HG03520 (cell line): Measurements from ENCODE around the gene ABRACL.
"Not testable (repeated sequence)": the region's sequence is repeated elsewhere in the genome, so short reads cannot be mapped to it uniquely, and the experiment has no call there.

Experiments
- ATAC-seq: cut with Tn5 transposase; IDR thresholded peaks from one replicate; pipeline ENCODE4 v1.9.1; 2021; ENCODE audit warnings: mild to moderate bottlenecking, moderate library complexity; ENCODE audit not compliant: unreplicated experiment

Gene ABRACL

DNA sequence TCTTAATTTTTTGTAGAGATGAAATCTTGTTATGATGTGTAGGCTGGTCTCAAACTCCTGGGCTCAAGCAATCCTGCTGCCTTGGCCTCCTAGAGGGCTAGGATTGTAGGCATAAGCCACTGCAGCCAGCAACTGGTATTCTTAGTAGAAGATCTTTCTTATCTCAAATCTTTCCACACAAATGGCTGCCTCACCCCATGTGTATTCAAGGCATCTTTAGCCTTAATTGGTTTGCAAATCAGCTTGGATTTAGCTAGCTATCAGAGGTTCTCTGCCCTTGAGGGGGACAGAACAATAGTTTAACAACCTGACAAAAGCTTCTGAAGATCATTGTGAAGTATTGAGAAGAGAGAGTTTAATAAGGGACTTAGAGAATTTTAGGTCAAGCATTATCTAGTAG, 17.9 kb upstream of the ABRACL start:
- no peak for ATAC-seq

GRCh38 chr6:139011980-139012379, 16.6 kb upstream of the ABRACL start:
- ATAC-seq: no peak

DNA sequence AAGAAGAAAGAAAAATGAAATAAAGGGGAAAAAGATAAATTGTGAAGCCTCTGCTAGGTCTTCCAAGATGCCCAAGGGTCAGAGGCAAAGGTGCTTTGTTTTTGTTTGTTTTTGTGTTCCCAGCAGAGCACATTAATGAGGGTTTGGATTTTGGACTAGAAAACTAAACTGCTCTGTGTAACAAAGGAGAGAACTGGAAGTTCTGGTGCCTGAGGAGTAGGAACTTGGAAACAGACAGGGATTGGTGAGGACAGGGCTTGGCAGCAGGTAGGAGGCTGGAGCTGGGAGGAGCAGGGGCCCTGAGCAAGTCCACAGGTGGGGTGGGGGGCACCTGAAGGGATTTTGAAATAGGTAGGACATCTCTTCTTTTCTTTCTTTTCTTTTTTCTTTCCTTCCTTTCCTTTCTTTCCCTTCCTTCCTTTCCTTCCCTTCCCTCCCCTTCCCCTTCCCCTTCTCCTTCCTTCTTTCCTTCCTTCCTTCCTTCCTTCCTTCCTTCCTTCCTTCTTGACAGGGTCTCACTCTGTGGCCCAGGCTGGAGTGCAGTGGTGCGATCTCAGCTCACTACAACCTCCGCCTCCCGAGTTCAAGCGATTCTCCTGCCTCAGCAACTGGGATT, 15.3 kb upstream of the ABRACL start:
- no peak for ATAC-seq

DNA sequence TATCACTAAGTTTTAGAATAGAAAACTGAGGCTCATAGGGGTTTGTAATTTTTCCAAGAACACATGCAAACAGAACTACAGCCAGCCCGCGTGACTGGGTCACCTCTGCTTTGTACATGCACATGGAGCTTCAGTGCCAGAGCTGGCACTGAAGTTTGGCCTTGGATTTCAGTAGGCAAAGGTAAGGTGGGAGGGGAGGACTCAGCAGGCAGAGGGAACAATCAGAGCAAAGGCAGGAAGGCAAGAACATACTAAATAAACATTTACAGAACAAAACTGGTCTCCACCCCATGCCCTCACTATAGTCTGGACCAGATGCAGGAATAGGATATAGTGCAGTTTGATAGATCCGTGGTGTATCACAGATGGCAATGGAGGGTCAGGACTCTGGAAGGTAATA, 13.6 kb upstream of the ABRACL start:
- no peak for ATAC-seq

GRCh38 chr6:139016337-139017213, 12.0 kb upstream of the ABRACL start:
- peak; percentile 91 for ATAC-seq

GRCh38 chr6:139017227-139017626, 11.3 kb upstream of the ABRACL start:
- ATAC-seq: no peak

DNA sequence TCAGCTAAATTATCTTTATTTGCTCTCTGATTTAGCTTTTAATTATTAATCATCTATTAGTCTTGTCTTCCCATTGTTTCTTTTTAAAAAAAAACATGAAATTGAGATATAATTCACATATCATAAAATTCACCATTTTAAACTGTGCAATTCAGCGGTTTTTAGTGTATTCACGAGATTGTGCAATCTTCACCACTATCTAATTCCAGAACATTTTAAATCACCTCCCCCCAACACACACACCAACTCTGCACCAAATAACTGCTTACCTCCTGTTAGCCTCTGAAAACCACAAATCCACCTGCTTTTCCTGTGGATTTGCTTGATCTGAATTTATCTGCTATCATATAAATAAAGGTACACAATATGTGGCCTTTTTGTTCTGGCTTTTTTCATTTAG, 8.8 kb upstream of the ABRACL start:
- no peak for ATAC-seq

GRCh38 chr6:139020689-139021088, 7.9 kb upstream of the ABRACL start:
- no peak for ATAC-seq

DNA sequence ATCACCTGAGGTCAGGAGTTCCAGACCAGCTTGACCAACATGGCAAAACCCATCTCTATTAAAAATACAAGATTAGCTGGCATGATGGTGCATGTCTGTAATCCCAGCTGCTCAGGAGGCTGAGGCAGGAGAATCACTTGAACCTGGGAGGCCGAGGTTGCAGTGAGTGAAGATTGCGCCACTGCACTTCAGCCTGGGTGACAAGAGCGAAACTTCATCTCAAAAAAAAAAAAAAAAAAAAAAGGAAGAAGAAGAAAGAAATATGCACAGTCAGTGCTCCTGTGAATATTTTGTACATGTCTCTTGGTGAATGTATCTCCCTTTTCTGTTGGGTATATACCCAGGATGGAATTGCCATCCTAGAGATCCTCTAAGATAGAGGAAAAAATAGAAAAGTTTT, 3.1 kb upstream of the ABRACL start:
- not testable (repeated sequence) for ATAC-seq

- ATAC-seq: no peak
Measured at GRCh38 chr6:139027620-139028182, 844 bp upstream of the ABRACL start.

DNA sequence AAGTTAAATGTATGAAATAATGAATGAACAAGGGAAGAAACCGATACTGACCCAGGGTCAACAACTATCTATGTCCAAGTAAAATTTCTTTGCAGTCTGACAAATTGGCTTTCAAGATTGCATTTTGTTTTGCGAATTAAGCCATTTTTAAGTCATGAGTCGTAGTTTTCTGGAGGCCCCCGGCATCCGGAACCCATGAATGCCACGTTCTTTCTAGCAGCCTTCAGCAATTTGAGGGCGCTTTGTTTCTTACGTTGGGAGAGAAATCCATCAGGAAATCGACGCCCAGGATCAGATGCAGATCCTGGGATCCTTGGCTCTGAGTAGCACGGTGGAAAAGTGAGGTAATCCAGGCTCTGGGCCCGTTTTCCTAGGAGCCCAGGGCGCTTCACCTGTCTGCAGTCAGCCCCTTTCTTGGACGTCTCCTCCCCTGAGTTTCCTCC, 309 bp upstream of the ABRACL start:
- no peak for ATAC-seq

DNA sequence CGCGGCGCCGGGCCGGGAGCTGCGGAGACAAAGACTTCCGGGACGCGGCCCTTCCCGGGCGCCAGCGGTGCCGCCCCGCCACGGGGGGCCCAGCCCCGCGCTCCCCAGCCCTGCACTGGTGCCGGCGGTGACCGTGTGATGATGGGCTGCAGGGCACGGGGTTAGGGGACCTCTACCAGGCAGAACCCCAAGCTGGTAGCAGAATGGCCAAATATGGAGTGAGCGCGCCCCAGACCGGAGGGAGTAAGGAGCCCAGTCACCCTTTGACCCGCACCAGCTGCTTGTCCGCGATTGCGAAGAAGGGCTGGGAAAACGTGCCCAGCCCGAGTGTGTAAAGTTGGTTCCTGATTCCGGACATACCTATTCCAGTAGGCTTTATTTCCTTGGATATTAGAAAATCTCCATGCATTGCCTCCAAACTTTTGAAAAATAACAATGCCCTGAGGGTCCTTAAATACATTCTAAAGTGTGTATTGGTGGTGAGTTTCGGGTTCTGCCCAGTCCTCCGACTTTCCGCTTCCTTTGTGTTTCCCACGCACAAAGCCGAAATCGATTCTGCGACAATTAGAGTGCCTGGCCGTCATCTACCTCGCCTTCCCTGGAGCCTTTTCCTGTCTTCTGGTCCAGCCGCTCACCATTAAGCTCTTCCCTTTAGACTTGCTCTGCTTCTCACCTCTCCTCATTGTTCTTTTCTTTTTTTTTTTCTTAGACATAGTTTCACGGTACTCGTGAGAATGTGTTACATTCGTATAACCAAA, 1.1 kb downstream of the ABRACL start:
- ATAC-seq: peak; percentile 28

- ATAC-seq: peak; percentile 48
Measured at GRCh38 chr6:139030228-139030963, 1.9 kb downstream of the ABRACL start.

DNA sequence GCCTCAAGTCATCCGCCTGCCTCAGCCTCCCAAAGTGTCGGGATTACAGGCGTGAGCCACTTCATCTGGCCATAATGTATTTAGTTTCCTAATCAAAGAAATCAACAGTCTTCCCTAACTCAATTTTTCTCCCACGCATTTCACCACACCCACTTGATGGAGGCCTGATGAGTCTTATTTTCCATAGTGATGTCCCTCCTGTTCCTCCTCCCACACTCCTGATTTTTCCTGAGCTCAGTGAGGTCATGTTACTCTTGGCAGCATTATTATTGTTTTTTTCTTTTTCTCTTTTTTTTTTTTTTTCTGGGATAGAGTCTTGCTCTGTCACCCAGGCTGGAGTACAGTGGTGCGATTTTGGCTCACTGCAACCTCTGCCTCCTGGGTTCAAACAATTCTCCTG, 8.9 kb downstream of the ABRACL start:
- ATAC-seq: no peak

DNA sequence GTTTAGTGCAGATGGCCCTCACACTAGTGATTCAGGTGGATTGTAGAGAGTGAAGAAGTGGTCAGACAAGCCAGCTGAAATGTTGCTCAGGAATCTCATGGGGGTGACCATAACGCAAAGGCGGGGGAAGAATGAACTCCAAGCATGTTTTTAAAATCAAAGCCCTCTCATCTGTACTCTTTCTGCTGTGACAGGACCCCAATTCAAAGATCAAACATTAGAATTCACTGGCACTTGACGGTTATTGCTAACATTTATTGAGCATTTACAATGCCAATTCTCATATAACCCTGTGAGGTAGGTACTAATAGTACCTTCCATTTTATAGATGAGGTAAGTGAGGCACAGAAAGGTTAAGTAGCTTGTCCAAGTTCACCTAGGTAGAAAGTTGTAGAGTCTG, 15.7 kb downstream of the ABRACL start:
- ATAC-seq: no peak

DNA sequence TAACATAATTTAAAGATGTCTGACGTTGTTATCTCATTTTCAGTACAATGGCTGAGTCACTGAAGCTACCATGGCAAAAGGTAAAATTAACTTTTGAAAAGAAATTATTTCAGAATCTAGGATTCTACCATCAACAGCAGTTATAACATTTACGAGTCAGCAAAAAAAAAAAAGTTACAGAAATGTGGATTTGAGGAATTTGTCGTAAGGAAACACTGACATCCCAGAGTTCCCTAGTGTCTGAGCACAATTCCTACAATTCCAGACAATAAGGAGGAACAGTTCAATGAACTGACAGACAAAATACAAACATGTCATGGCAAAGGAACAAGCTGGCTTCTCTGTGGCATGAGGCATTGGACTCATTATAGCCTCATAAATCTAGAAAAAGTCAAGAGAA, 19.1 kb downstream of the ABRACL start:
- ATAC-seq: no peak

DNA sequence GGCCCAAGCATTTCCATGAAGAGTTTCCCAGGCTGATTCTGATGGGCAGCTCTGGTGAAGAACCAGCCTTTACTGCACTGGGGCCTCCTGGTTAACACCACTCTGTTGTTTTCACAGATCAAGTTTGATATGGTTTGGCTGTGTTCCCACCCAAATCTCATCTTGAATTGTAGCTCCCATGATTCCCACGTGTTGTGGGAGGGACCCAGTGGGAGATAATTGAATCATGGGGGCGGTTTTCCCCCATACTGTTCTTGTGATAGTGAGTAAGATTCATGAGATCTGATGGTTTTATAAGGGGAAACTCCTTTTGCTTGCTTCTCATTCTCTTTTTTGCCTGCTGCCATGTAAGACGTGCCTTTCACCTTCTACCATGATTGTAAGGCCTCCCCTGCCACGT, 20.4 kb downstream of the ABRACL start:
- not testable (repeated sequence) for ATAC-seq

- not testable (repeated sequence) for ATAC-seq
Measured at GRCh38 chr6:139050131-139050769, 21.7 kb downstream of the ABRACL start.

- no peak for ATAC-seq
Measured at GRCh38 chr6:139050770-139051313, 22.3 kb downstream of the ABRACL start.
